B cell (primary cell): Measurements from ENCODE around the gene SECTM1. TPM values are rescaled to one million over a fixed set of nuclear protein-coding genes. Genes with fewer than 3 reads are reported as not detected.
A peak's percentile ranks its signal among the peaks of the same experiment; 100 is the strongest.

ENCODE experiments used
- ATAC-seq: fragments of 200-7000 bp; cut with Tn5 transposase; one replicate; pipeline ENCODE4 v1.10.0; 2021; ENCODE audit warnings: low read depth, mild to moderate bottlenecking, moderate number of reproducible peaks, moderate library complexity
- CTCF ChIA-PET: fragments of 350-600 bp; sonication (Branson Sonifier 250); formaldehyde crosslinking; loops from one replicate; lab custom pipeline; 2021; ENCODE audit warnings: antibody characterized with exemption, inconsistent platforms; lab: Charles Lee
- POLR2A ChIA-PET: fragments of 350-600 bp; sonication (Branson Sonifier 250); formaldehyde crosslinking; loops from one replicate; lab custom pipeline; 2021; ENCODE audit warnings: antibody characterized with exemption; lab: Charles Lee
- DNase-seq: peaks from one replicate; pipeline ENCODE4 v3.0.0; 2013
- H2AFZ ChIP-seq: 2 replicates; pipeline ENCODE4 v1.6.1; 2012; ENCODE audit warnings: mild to moderate bottlenecking, low read depth, low read length; ENCODE audit not compliant: insufficient read depth, poor library complexity, severe bottlenecking
- H3K27ac ChIP-seq, 2 donors: 1 replicate in 1 of 2; 2 replicates in 1 of 2; pipeline ENCODE4 v1.5.1; 2012 to 2013; ENCODE audit warnings: low read length in 2 of 2, mild to moderate bottlenecking in 2 of 2, moderate library complexity in 1 of 2
- H3K27me3 ChIP-seq, 4 experiments: fragments of 200-600 bp in 1 of 4; sonication (generic) in 1 of 4; replicated peaks in 1 of 4; 1 replicate in 2 of 4; 2 replicates in 2 of 4; pipeline versions ENCODE4 v1.6.1 to v1.7.0; 2013 to 2016; ENCODE audit warnings: low read length in 3 of 4, mild to moderate bottlenecking in 2 of 4, mixed read lengths in 1 of 4, moderate library complexity in 1 of 4; ENCODE audit not compliant: insufficient read depth in 4 of 4, control insufficient read depth in 3 of 4; ENCODE audit errors: control extremely low read depth in 1 of 4
- H3K36me3 ChIP-seq, 2 experiments: replicated peaks in 1 of 2; 1 replicate in 1 of 2; 2 replicates in 1 of 2; pipeline versions ENCODE4 v1.6.1 to v1.7.1; 2013; ENCODE audit warnings: low read length in 1 of 2; ENCODE audit not compliant: insufficient read depth in 2 of 2, control insufficient read depth in 1 of 2; ENCODE audit errors: control extremely low read depth in 1 of 2, extremely low read depth in 1 of 2
- H3K4me1 ChIP-seq, 2 donors: fragments of 200-600 bp in 1 of 2; sonication (generic) in 1 of 2; 1 replicate in 1 of 2; 2 replicates in 1 of 2; pipeline versions ENCODE4 v1.5.1 to v1.6.1; 2013 to 2017; ENCODE audit warnings: low read length in 2 of 2; ENCODE audit not compliant: control insufficient read depth in 2 of 2, insufficient read depth in 2 of 2
- H3K4me2 ChIP-seq: replicated peaks from 2 replicates; pipeline ENCODE3; 2012; ENCODE audit warnings: mild to moderate bottlenecking, low read depth, low read length; ENCODE audit not compliant: poor library complexity, severe bottlenecking
- H3K4me3 ChIP-seq, 5 experiments: fragments of 200-600 bp in 1 of 5; sonication (generic) in 1 of 5; 1 replicate in 3 of 5; 2 replicates in 2 of 5; pipeline versions ENCODE4 v1.5.1 to v1.7.0; 2011 to 2016; ENCODE audit warnings: low read length in 4 of 5, mild to moderate bottlenecking in 4 of 5, low read depth in 2 of 5, control low read depth in 1 of 5, moderate library complexity in 1 of 5; ENCODE audit not compliant: insufficient read depth in 1 of 5; ENCODE audit errors: control extremely low read depth in 1 of 5, extremely low read depth in 1 of 5
- H3K79me2 ChIP-seq: fragments of 200-600 bp; sonication (generic); one replicate; pipeline ENCODE4 v1.6.0; 2016; ENCODE audit warnings: low read length; ENCODE audit not compliant: control insufficient read depth, insufficient read depth
- H3K9ac ChIP-seq: fragments of 200-600 bp; sonication (generic); 2 replicates; pipeline ENCODE4 v1.6.1; 2017; ENCODE audit warnings: mild to moderate bottlenecking, low read length, moderate library complexity
- H3K9me3 ChIP-seq, 3 donors: one replicate each; pipeline versions ENCODE4 v1.6.1 to v1.7.1; 2013; ENCODE audit warnings: low read length in 2 of 3; ENCODE audit not compliant: control insufficient read depth in 2 of 3, insufficient read depth in 1 of 3; ENCODE audit errors: control extremely low read depth in 1 of 3
- H4K20me1 ChIP-seq: 2 replicates; pipeline ENCODE4 v1.6.0; 2012; ENCODE audit warnings: mild to moderate bottlenecking, low read length; ENCODE audit not compliant: insufficient read depth, control insufficient read depth, poor library complexity, severe bottlenecking
- H3K27ac Mint-ChIP-seq: one replicate; pipeline ENCODE4 v1.8.0; 2021; ENCODE audit warnings: mixed read lengths
- H3K27me3 Mint-ChIP-seq: one replicate; pipeline ENCODE4 v1.8.0; 2021; ENCODE audit warnings: mixed read lengths
- H3K4me1 Mint-ChIP-seq: one replicate; pipeline ENCODE4 v1.8.0; 2021; ENCODE audit warnings: mixed read lengths
- H3K4me3 Mint-ChIP-seq: one replicate; pipeline ENCODE4 v1.8.0; 2021; ENCODE audit warnings: mixed read lengths
- H3K9me3 Mint-ChIP-seq: one replicate; pipeline ENCODE4 v1.8.0; 2022; ENCODE audit warnings: mixed read lengths; ENCODE audit not compliant: insufficient read depth
- CTCF ChIP-seq: fragments of 200-600 bp; IDR thresholded peaks from one replicate; pipeline ENCODE4 v1.8.0; 2022; ENCODE audit warnings: antibody characterized with exemption, mild to moderate bottlenecking
- EZH2 ChIP-seq: IDR thresholded peaks from 2 replicates; pipeline ENCODE4 v1.6.1; 2012; ENCODE audit warnings: borderline replicate concordance, low read depth, mild to moderate bottlenecking, moderate library complexity, low read length; ENCODE audit not compliant: insufficient read depth, poor library complexity, severe bottlenecking
- WGBS: methylation state at CpG from one replicate; pipeline ENCODE4 v1.1.5; 2013; ENCODE audit warnings: missing lambda C conversion rate; ENCODE audit not compliant: insufficient coverage; 5-methylcytosine and 5-hydroxymethylcytosine counted together
- intact Hi-C: fragments of 100-400 bp; cut with micrococcal nuclease; formaldehyde crosslinking; loops from one replicate; pipeline ENCODE4 v1.10.0; 2022
- polyA plus RNA-seq: library from polyadenylated mRNA; depleted of rRNA; stranded (reverse); fragments of >200 nt; gene quantifications from 2 replicates; pipeline ENCODE4 v1.2.3, GENCODE V29; 2012
- total RNA-seq, 2 donors: library from RNA; stranded (reverse); fragments of 120-200 nt in 1 of 2; gene quantifications; 1 replicate in 1 of 2; 2 replicates in 1 of 2; pipeline versions ENCODE4 v1.2.3 to v1.2.4, GENCODE V29; 2013 to 2022

Gene SECTM1
- total and polyA plus RNA-seq, 2 donors (not counting 1 experiment from before 2014, with no cell fraction given), result 0.17 to 1.2 TPM

- ATAC-seq (peak; percentile 4), DNase-seq (peak; percentile 79)
- ChIA-PET POLR2A (interaction anchor here (0.6 to 2.3 kb wide), 4 partner anchors 8 to 95 kb away, joined by 4 to 11 read pairs (median 6); partner anchors contain the start of genes CSNK1D and SLC16A3), CTCF (interaction anchor here (0.6 to 6.4 kb wide), 22 partner anchors 8 to 110 kb away, joined by 3 to 68 read pairs (median 4); partner anchors contain the start of genes CD7 and CSNK1D)
- no peaks in the 10 kb centered on the region for H3K27me3 Mint-ChIP-seq
- H3K4me2 ChIP-seq, result peak overlapping the region; percentile 74
- H3K4me1 ChIP-seq, result peaks cover 52 to 72% of the 10 kb centered on the region in 2 donors
- no peaks in the 10 kb centered on the region for H3K79me2 ChIP-seq
- H3K27me3 ChIP-seq, result no peaks in the 10 kb centered on the region
- peak overlapping the region; percentile 99 for H3K4me3 Mint-ChIP-seq
- intact Hi-C loops, result loop anchor here (1.0 kb wide), 1 partner anchor 21 kb away; no protein-coding TSS in a partner anchor
- H4K20me1 ChIP-seq, result no peaks in the 10 kb centered on the region
- WGBS, result 15% methylated on average over 20 of the region's 21 CpGs
- H3K36me3 ChIP-seq, result no peaks in the 10 kb centered on the region
- no peaks in the 10 kb centered on the region for H3K9me3 Mint-ChIP-seq
- H3K9ac ChIP-seq, result peak overlapping the region; percentile 21
- peak overlapping the region; percentile 61 for H2AFZ ChIP-seq
- peaks cover 60% of the 10 kb centered on the region for H3K4me1 Mint-ChIP-seq
- H3K4me3 ChIP-seq, result peak overlapping the region in 1 of 5 experiments; percentile 33
- H3K27ac ChIP-seq, result no peak overlapping the region
- H3K27ac Mint-ChIP-seq, result peak overlapping the region; percentile 88
- H3K9me3 ChIP-seq, result no peaks in the 10 kb centered on the region
- no peak for TF ChIP-seq EZH2
- TF ChIP-seq CTCF, result peak; percentile 80
Observed at GRCh38 chr17:82300707-82301270, 32.8 kb downstream of the SECTM1 start.

GRCh38 chr17:82300228-82300627 lies 33.3 kb downstream of the SECTM1 start:
- Histone ChIP-seq H3K4me3 (no peak overlapping the region), H3K27ac (no peak overlapping the region)
- ATAC-seq, result no peak

More at GRCh38 chr17:82300228-82300627, 33.3 kb downstream of the SECTM1 start:
- Mint-ChIP-seq H3K9me3 (no peaks in the 10 kb centered on the region), H3K27ac (peak overlapping the region; percentile 100), H3K27me3 (no peaks in the 10 kb centered on the region), H3K4me3 (peak overlapping the region; percentile 99), H3K4me1 (peaks cover 63% of the 10 kb centered on the region)
- H3K79me2 ChIP-seq, result no peaks in the 10 kb centered on the region
- no peaks in the 10 kb centered on the region for H4K20me1 ChIP-seq
- H2AFZ ChIP-seq, result no peak overlapping the region
- intact Hi-C loops, result no loop called here
- DNase-seq, result no peak
- H3K4me1 ChIP-seq, result peaks cover 52 to 70% of the 10 kb centered on the region in 2 donors
- no peaks in the 10 kb centered on the region for H3K36me3 ChIP-seq
- no peak overlapping the region for H3K4me2 ChIP-seq
- H3K9me3 ChIP-seq, result no peaks in the 10 kb centered on the region
- CTCF ChIA-PET, result interaction anchor here (1.0 to 6.4 kb wide), 17 partner anchors 8 to 97 kb away, joined by 3 to 68 read pairs (median 7); partner anchors contain the start of genes CD7 and CSNK1D
- H3K27me3 ChIP-seq, result no peaks in the 10 kb centered on the region
- no peak overlapping the region for H3K9ac ChIP-seq
- 95% methylated on average over 10 of the region's 13 CpGs for WGBS
- POLR2A ChIA-PET, result interaction anchor here (0.7 to 2.3 kb wide), 4 partner anchors 8 to 109 kb away, joined by 3 to 11 read pairs (median 5); partner anchors contain the start of gene CSNK1D
- TF ChIP-seq EZH2, result no peak
- TF ChIP-seq CTCF, result no peak
